Right cardiac atrium (tissue), 5 donors: Measurements from ENCODE around the gene SRGAP2C. TPM values are rescaled to one million over a fixed set of nuclear protein-coding genes. Genes with fewer than 3 reads are reported as not detected.
"Not testable (repeated sequence)": the region's sequence is repeated elsewhere in the genome, so short reads cannot be mapped to it uniquely, and the experiment has no call there.

Experiments used
- ATAC-seq, 2 donors: fragments of 200-7000 bp; cut with Tn5 transposase; one replicate each; pipeline versions ENCODE4 v1.8.0 to v1.9.1; 2020; ENCODE audit warnings: moderate library complexity in 2 of 2, mild to moderate bottlenecking in 1 of 2
- DNase-seq, 3 donors: peaks; one replicate each; pipeline ENCODE4 v3.0.0-alpha.2; 2020
- H3K27ac ChIP-seq: one replicate; pipeline ENCODE4 v1.5.1; 2013; ENCODE audit warnings: mild to moderate bottlenecking, low read length, control low read depth, moderate library complexity
- H3K27me3 ChIP-seq: one replicate; pipeline ENCODE4 v1.6.1; 2013; ENCODE audit not compliant: control insufficient read depth, insufficient read depth
- H3K4me1 ChIP-seq: one replicate; pipeline ENCODE4 v1.6.1; 2013; ENCODE audit warnings: low read length; ENCODE audit not compliant: control insufficient read depth, insufficient read depth
- H3K4me3 ChIP-seq: one replicate; pipeline ENCODE4 v1.5.1; 2013; ENCODE audit warnings: low read length, control low read depth
- H3K9me3 ChIP-seq: one replicate; pipeline ENCODE4 v1.6.1; 2013; ENCODE audit warnings: low read length; ENCODE audit not compliant: control insufficient read depth
- WGBS: extraction: QIAGEN DNeasy Blood & Tissue Kit; methylation state at CpG from one replicate; pipeline ENCODE4 v1.1.7; 2013; 5-methylcytosine and 5-hydroxymethylcytosine counted together
- intact Hi-C, 4 donors: fragments of 100-400 bp; cut with DNase I; formaldehyde crosslinking; loops; one replicate each; pipeline versions ENCODE4 v1.11.0 to v1.14.0; 2022 to 2023
- polyA plus RNA-seq: library from polyadenylated mRNA; stranded (reverse); fragments of 200-250 nt; gene quantifications from one replicate; pipeline ENCODE4 v1.2.3, GENCODE V29; 2013
- total RNA-seq, 4 donors: library from RNA; stranded (reverse); fragmentation: NEBNext Ultra II Directional; extraction: Animal tissue kit (Norgen Biotek cat#: 25700); gene quantifications; one replicate each; pipeline ENCODE4 v1.2.1, GENCODE V29; 2021
- donor health status: healthy with polysubstance abuse.
- donor health status: DM: no; HTN: yes; CAD: no.
- donor health status: DM: no; HTN: no; CAD: no.
- donor health status: DM: no; HTN: yes; CAD: no; lungs with severe emphysema.
- donor health status: DM: yes; HTN: yes; CAD: no.

The SRGAP2C gene
- total and polyA plus RNA-seq, 5 donors = 6.2 to 28.8 (median 23.6) TPM

- not testable (repeated sequence) for DNase-seq
- no CpG with 5 or more reads among the region's 3 CpGs for WGBS
Observed at GRCh38 chr1:121389895-121390560, 205.3 kb downstream of the SRGAP2C start.

GRCh38 chr1:121392130-121392529 lies 207.4 kb downstream of the SRGAP2C start:
- DNase-seq, ATAC-seq, H3K4me1 ChIP-seq, H3K9me3 ChIP-seq, H3K27ac ChIP-seq, intact Hi-C loops, H3K27me3 ChIP-seq, H3K4me3 ChIP-seq: not testable (repeated sequence)
- WGBS = 97% methylated on average over 3 of the region's 3 CpGs

More at GRCh38 chr1:121389895-121390560, 205.3 kb downstream of the SRGAP2C start:
- intact Hi-C loops, ATAC-seq, H3K27me3 ChIP-seq, H3K4me3 ChIP-seq, H3K27ac ChIP-seq, H3K4me1 ChIP-seq, H3K9me3 ChIP-seq: not testable (repeated sequence)

GRCh38 chr1:121395718-121396201 lies 211.0 kb downstream of the SRGAP2C start:
- H3K4me1 ChIP-seq, H3K27ac ChIP-seq, H3K27me3 ChIP-seq, H3K9me3 ChIP-seq, ATAC-seq, intact Hi-C loops: not testable (repeated sequence)
- H3K4me3 ChIP-seq = peak overlapping the region; percentile 21
- 1% methylated on average over 33 of the region's 38 CpGs for WGBS
- peak; percentile 25 to 68 (median 56) for DNase-seq

GRCh38 chr1:121396335-121397081 lies 211.7 kb downstream of the SRGAP2C start:
- H3K27me3 ChIP-seq, H3K9me3 ChIP-seq, intact Hi-C loops, H3K4me1 ChIP-seq, ATAC-seq: not testable (repeated sequence)
- Histone ChIP-seq H3K27ac (peak overlapping the region; percentile 15), H3K4me3 (peak overlapping the region; percentile 21)
- WGBS = 4% methylated on average over 72 of the region's 88 CpGs
- peak; percentile 46 to 75 (median 70) for DNase-seq

- H3K9me3 ChIP-seq = not testable (repeated sequence)
Observed at GRCh38 chr1:121397101-121397500, 212.3 kb downstream of the SRGAP2C start.

GRCh38 chr1:121399193-121399592 lies 214.4 kb downstream of the SRGAP2C start:
- H3K27me3 ChIP-seq, DNase-seq, H3K9me3 ChIP-seq, H3K4me3 ChIP-seq, intact Hi-C loops, ATAC-seq, H3K27ac ChIP-seq, H3K4me1 ChIP-seq: not testable (repeated sequence)
- WGBS = 73% methylated on average over 4 of the region's 5 CpGs

More at GRCh38 chr1:121397101-121397500, 212.3 kb downstream of the SRGAP2C start:
- ATAC-seq, intact Hi-C loops, H3K4me1 ChIP-seq, DNase-seq, H3K27ac ChIP-seq, H3K27me3 ChIP-seq: not testable (repeated sequence)
- peak overlapping the region; percentile 21 for H3K4me3 ChIP-seq
- 43% methylated on average over 18 of the region's 22 CpGs for WGBS

GRCh38 chr1:121400108-121400507 lies 215.3 kb downstream of the SRGAP2C start:
- ATAC-seq, H3K9me3 ChIP-seq, DNase-seq, intact Hi-C loops, H3K4me1 ChIP-seq, H3K4me3 ChIP-seq, H3K27ac ChIP-seq, H3K27me3 ChIP-seq: not testable (repeated sequence)
- WGBS = 93% methylated on average over 3 of the region's 3 CpGs

- H3K4me1 ChIP-seq, intact Hi-C loops, H3K27ac ChIP-seq, ATAC-seq, DNase-seq, H3K4me3 ChIP-seq, H3K27me3 ChIP-seq, H3K9me3 ChIP-seq: not testable (repeated sequence)
- WGBS = 84% methylated on average over 6 of the region's 6 CpGs
Observed at GRCh38 chr1:121400541-121401310, 216.0 kb downstream of the SRGAP2C start.

- H3K4me1 ChIP-seq, H3K27ac ChIP-seq, H3K4me3 ChIP-seq, intact Hi-C loops, DNase-seq, H3K9me3 ChIP-seq, ATAC-seq, H3K27me3 ChIP-seq: not testable (repeated sequence)
- 75% methylated on average over 22 of the region's 26 CpGs for WGBS
Observed at GRCh38 chr1:121401375-121401955, 216.7 kb downstream of the SRGAP2C start.

GRCh38 chr1:121403254-121403653 lies 218.5 kb downstream of the SRGAP2C start:
- H3K9me3 ChIP-seq, H3K27ac ChIP-seq, ATAC-seq, H3K4me1 ChIP-seq, H3K27me3 ChIP-seq, intact Hi-C loops, DNase-seq, H3K4me3 ChIP-seq: not testable (repeated sequence)
- WGBS = 97% methylated on average over 6 of the region's 7 CpGs
